NCI-H1105 (cell line): ENCODE data around the gene LGALS4.
"Not testable (repeated sequence)": the region's sequence is repeated elsewhere in the genome, so short reads cannot be mapped to it uniquely, and the experiment has no call there.

Source experiments
- DNase-seq: peaks from one replicate; lab custom pipeline; 2025; lab: John Stamatoyannopoulos, UW

The LGALS4 gene

GRCh38 chr19:38842439-38843174, 29.9 kb upstream of the LGALS4 start:
- no peak for DNase-seq

GRCh38 chr19:38841787-38842438, 29.2 kb upstream of the LGALS4 start:
- no peak for DNase-seq

GRCh38 chr19:38841180-38841766, 28.5 kb upstream of the LGALS4 start:
- DNase-seq, result no peak

- no peak for DNase-seq
Measured at GRCh38 chr19:38840583-38840968, 27.8 kb upstream of the LGALS4 start.

GRCh38 chr19:38839816-38840582, 27.3 kb upstream of the LGALS4 start:
- no peak for DNase-seq

GRCh38 chr19:38838986-38839761, 26.4 kb upstream of the LGALS4 start:
- DNase-seq, result no peak

GRCh38 chr19:38838208-38838985, 25.7 kb upstream of the LGALS4 start:
- DNase-seq, result no peak

- DNase-seq, result no peak
Measured at GRCh38 chr19:38837656-38838121, 24.9 kb upstream of the LGALS4 start.

GRCh38 chr19:38836983-38837626, 24.4 kb upstream of the LGALS4 start:
- no peak for DNase-seq

- no peak for DNase-seq
Measured at GRCh38 chr19:38836159-38836982, 23.6 kb upstream of the LGALS4 start.

- no peak for DNase-seq
Measured at GRCh38 chr19:38834590-38834989, 21.8 kb upstream of the LGALS4 start.

- no peak for DNase-seq
Measured at GRCh38 chr19:38834104-38834490, 21.4 kb upstream of the LGALS4 start.

- no peak for DNase-seq
Measured at GRCh38 chr19:38833092-38833425, 20.3 kb upstream of the LGALS4 start.

GRCh38 chr19:38831142-38831605, 18.4 kb upstream of the LGALS4 start:
- DNase-seq, result no peak

- no peak for DNase-seq
Measured at GRCh38 chr19:38830039-38830733, 17.4 kb upstream of the LGALS4 start.

- DNase-seq, result not testable (repeated sequence)
Measured at GRCh38 chr19:38829203-38829602, 16.5 kb upstream of the LGALS4 start.

- no peak for DNase-seq
Measured at GRCh38 chr19:38826856-38827551, 14.3 kb upstream of the LGALS4 start.

- not testable (repeated sequence) for DNase-seq
Measured at GRCh38 chr19:38825936-38826335, 13.2 kb upstream of the LGALS4 start.
